ENCODE measurements around the gene HINT3. TPM values are rescaled to one million over a fixed set of nuclear protein-coding genes. Genes with fewer than 3 reads are reported as not detected.

Gene HINT3
- total RNA-seq, 3 donors from 2014 or later: 23.2 to 32.9 (median 23.2) TPM

- no peak for TF ChIP-seq CTCF (IDR thresholded peaks at IDR 0.05)
- Histone ChIP-seq H3K9me3 (no peaks in the 10 kb centered on the region), H3K4me3 (no peak overlapping the region), H3K36me3 (ENCODE audit: low read depth) (no peaks in the 10 kb centered on the region), H3K4me1 (ENCODE audit: low read depth) (no peaks in the 10 kb centered on the region)
- intact Hi-C loops (cut with DNase I, micrococcal nuclease): loop anchor here (10.0 kb wide), 1 partner anchor 168 kb away; no protein-coding TSS in a partner anchor
- ATAC-seq: peak; percentile 19
- DNase-seq: peak in 2 of 3 donors; percentile 40 to 55
These were observed 3.6 kb upstream of the HINT3 start for GRCh38 chr6:125952764-125953501.

GRCh38 chr6:125953502-125953875 lies 3.1 kb upstream of the HINT3 start:
- Histone ChIP-seq H3K4me3 (no peak overlapping the region), H3K9me3 (no peaks in the 10 kb centered on the region), H3K4me1 (ENCODE audit: low read depth) (peaks cover 3% of the 10 kb centered on the region), H3K36me3 (ENCODE audit: low read depth) (no peaks in the 10 kb centered on the region)
- ATAC-seq (peak; percentile 65), DNase-seq (peak; percentile 68 to 75 (median 72))
- intact Hi-C loops (cut with DNase I, micrococcal nuclease): loop anchor here (10.0 kb wide), 1 partner anchor 169 kb away; no protein-coding TSS in a partner anchor
- no peak for TF ChIP-seq CTCF (IDR thresholded peaks at IDR 0.05)

GRCh38 chr6:125954735-125955339 lies 1.7 kb upstream of the HINT3 start:
- Histone ChIP-seq H3K4me3 (no peak overlapping the region), H3K36me3 (ENCODE audit: low read depth) (no peaks in the 10 kb centered on the region), H3K9me3 (no peaks in the 10 kb centered on the region), H3K4me1 (ENCODE audit: low read depth) (peaks cover 4% of the 10 kb centered on the region)
- intact Hi-C loops (cut with DNase I, micrococcal nuclease): loop anchor here (10.0 kb wide), 1 partner anchor 170 kb away; no protein-coding TSS in a partner anchor
- ATAC-seq: no peak
- DNase-seq: no peak
- TF ChIP-seq CTCF (IDR thresholded peaks at IDR 0.05): no peak

- peaks cover 4% of the 10 kb centered on the region for H3K4me1 ChIP-seq (ENCODE audit: low read depth)
- no peaks in the 10 kb centered on the region for H3K36me3 ChIP-seq (ENCODE audit: low read depth)
- no peak overlapping the region for H3K4me3 ChIP-seq
- no peak for TF ChIP-seq CTCF (IDR thresholded peaks at IDR 0.05)
- no peak for ATAC-seq
- intact Hi-C loops (cut with DNase I, micrococcal nuclease): loop anchor here (10.0 kb wide), 1 partner anchor 171 kb away; no protein-coding TSS in a partner anchor
- no peak for DNase-seq
- no peaks in the 10 kb centered on the region for H3K9me3 ChIP-seq
These were observed 597 bp upstream of the HINT3 start for GRCh38 chr6:125955973-125956372.

GRCh38 chr6:125957391-125957693 lies 772 bp downstream of the HINT3 start:
- Histone ChIP-seq H3K4me1 (ENCODE audit: low read depth) (peaks cover 4% of the 10 kb centered on the region), H3K36me3 (ENCODE audit: low read depth) (no peaks in the 10 kb centered on the region), H3K9me3 (no peaks in the 10 kb centered on the region), H3K4me3 (peak overlapping the region; percentile 81)
- intact Hi-C loops (cut with DNase I, micrococcal nuclease): loop anchor here (10.0 kb wide), 1 partner anchor 173 kb away; no protein-coding TSS in a partner anchor
- no peak for TF ChIP-seq CTCF (IDR thresholded peaks at IDR 0.05)
- ATAC-seq: no peak
- DNase-seq: no peak
